ENCODE measurements around the gene SLCO4C1.

DNA sequence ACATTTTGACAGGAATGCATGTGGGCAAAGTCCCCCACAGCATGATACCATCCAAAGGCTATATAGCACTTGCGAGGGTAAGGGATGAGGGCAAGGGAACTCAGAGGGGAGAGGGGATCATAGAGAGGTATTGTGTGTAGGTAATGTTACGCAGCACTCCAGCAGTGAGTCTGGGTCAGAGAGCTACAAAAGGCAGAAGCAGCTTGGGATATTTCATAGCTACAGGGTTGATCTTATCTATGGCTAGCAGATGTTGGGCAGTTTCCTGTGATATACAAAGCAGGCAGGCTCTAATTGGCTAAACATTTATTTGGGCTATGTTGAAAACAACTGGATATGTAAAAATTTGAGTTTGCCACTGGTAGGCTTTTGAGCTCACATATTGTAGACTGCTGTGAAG lies 17.8 kb upstream of the SLCO4C1 start:
- TF ChIP-seq, protein P1, sequence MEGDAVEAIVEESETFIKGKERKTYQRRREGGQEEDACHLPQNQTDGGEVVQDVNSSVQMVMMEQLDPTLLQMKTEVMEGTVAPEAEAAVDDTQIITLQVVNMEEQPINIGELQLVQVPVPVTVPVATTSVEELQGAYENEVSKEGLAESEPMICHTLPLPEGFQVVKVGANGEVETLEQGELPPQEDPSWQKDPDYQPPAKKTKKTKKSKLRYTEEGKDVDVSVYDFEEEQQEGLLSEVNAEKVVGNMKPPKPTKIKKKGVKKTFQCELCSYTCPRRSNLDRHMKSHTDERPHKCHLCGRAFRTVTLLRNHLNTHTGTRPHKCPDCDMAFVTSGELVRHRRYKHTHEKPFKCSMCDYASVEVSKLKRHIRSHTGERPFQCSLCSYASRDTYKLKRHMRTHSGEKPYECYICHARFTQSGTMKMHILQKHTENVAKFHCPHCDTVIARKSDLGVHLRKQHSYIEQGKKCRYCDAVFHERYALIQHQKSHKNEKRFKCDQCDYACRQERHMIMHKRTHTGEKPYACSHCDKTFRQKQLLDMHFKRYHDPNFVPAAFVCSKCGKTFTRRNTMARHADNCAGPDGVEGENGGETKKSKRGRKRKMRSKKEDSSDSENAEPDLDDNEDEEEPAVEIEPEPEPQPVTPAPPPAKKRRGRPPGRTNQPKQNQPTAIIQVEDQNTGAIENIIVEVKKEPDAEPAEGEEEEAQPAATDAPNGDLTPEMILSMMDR (IDR thresholded peaks at IDR 0.05) = no peak
- TF ChIP-seq FOXM1 (IDR thresholded peaks at IDR 0.05; ENCODE audit: low read depth) (no peak), MXI1 (IDR thresholded peaks at IDR 0.05; ENCODE audit: low read depth, low read length) (no peak), TAF1 (IDR thresholded peaks at IDR 0.05; ENCODE audit: borderline replicate concordance, low read depth, low read length) (no peak), RAD21 (IDR thresholded peaks at IDR 0.05; ENCODE audit: low read length) (peak; percentile 35), SMC3 (IDR thresholded peaks at IDR 0.05; ENCODE audit: low read depth, low read length) (no peak; the same call in 1 of the 2 replicates), YY1 (IDR thresholded peaks at IDR 0.05; ENCODE audit: low read depth) (no peak), NRF1 (IDR thresholded peaks at IDR 0.05; ENCODE audit: low read depth, low read length) (no peak), TCF12 (IDR thresholded peaks at IDR 0.05) (no peak), POLR2AphosphoS5 (IDR thresholded peaks at IDR 0.05; ENCODE audit: low read depth, low read length) (no peak), GATA2 (CRISPR knock-in tag; IDR thresholded peaks at IDR 0.05) (peak; percentile 95)
- TF ChIP-seq, protein P2, sequence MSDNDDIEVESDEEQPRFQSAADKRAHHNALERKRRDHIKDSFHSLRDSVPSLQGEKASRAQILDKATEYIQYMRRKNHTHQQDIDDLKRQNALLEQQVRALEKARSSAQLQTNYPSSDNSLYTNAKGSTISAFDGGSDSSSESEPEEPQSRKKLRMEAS (IDR thresholded peaks at IDR 0.05; ENCODE audit: low read depth) = no peak
- TF ChIP-seq, protein P3, sequence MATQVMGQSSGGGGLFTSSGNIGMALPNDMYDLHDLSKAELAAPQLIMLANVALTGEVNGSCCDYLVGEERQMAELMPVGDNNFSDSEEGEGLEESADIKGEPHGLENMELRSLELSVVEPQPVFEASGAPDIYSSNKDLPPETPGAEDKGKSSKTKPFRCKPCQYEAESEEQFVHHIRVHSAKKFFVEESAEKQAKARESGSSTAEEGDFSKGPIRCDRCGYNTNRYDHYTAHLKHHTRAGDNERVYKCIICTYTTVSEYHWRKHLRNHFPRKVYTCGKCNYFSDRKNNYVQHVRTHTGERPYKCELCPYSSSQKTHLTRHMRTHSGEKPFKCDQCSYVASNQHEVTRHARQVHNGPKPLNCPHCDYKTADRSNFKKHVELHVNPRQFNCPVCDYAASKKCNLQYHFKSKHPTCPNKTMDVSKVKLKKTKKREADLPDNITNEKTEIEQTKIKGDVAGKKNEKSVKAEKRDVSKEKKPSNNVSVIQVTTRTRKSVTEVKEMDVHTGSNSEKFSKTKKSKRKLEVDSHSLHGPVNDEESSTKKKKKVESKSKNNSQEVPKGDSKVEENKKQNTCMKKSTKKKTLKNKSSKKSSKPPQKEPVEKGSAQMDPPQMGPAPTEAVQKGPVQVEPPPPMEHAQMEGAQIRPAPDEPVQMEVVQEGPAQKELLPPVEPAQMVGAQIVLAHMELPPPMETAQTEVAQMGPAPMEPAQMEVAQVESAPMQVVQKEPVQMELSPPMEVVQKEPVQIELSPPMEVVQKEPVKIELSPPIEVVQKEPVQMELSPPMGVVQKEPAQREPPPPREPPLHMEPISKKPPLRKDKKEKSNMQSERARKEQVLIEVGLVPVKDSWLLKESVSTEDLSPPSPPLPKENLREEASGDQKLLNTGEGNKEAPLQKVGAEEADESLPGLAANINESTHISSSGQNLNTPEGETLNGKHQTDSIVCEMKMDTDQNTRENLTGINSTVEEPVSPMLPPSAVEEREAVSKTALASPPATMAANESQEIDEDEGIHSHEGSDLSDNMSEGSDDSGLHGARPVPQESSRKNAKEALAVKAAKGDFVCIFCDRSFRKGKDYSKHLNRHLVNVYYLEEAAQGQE (IDR thresholded peaks at IDR 0.05; ENCODE audit: low read depth, low read length) = no peak

Measured in SK-N-SH (cell line).